Activated T-cell treated with anti-CD3 and anti-CD28 coated beads for 24 hours (primary cell): Measurements from ENCODE around the gene IFNA16.
A peak's percentile ranks its signal among the peaks of the same experiment; 100 is the strongest.
"Not testable (repeated sequence)": the region's sequence is repeated elsewhere in the genome, so short reads cannot be mapped to it uniquely, and the experiment has no call there.

Source experiments
- DNase-seq: peaks from one replicate; pipeline ENCODE4 v3.0.0-alpha.2; 2020; ENCODE audit warnings: low read depth

The IFNA16 gene

DNA sequence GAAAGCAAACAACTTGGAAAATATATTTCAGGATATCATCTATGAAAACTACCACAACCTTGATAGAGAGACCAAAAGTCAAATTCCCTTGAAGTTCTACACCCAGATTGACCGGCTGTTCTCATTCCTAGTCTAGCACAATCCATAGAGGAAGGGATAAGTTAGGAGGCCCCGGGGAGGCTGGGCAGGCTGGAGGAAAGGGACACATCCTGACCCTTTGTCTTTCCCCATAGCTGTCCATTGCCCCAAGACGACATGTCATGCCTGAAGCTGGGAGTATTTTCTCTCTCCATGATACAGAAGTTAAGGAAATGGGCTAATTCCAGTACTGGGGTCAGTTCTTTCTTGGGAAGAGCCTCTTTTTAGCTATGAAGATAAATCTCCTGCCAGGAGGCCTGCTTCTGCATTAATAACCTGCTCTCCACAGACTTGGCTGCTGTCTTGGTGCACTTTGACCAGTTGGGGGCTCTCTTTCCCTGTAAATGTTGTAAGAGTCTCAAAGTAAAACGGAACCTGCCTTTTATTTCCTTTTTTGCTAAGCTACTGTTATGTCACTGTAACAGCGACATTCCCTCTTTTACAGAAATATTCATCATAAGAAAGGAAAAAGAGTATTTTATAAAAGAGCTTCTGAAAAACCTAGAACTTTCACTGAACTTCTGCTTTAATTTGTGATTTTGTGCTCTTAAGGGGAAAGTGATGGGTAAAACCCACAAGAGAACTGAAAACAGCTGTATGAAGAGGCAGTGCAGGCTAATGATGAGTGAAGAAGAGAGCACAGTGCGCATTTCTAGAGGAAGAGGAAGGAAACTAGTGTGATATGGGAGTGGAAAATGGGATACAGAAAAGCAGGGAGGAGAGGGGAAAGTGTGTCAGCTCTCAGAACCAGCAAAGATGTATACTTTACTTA lies 22.0 kb downstream of the IFNA16 start:
- DNase-seq = peak; percentile 18

DNA sequence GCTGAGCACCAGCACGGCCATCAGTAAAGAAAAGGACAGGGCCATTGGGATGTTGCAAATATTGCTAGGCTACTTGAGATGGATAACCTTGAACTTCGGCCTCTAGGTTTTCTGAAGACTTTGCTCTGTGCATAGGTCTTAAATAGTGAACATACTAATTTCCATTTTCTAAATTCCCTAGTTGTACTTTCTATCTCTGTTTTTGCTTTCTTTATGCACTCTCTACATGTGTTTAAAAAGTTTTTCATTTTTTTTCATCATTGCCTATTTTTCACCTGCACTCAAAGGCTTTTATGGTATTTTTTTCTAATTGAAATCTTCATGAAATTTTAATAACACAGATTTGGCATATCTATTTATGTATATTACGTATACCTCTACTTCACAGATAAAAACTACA lies 29.6 kb downstream of the IFNA16 start, which contains the start of gene IFNA4:
IFNA4 (minus strand) TSS at position 101 of the 400 bp plus-strand sequence; CDS start at position 45, 56 bp downstream.
- DNase-seq = not testable (repeated sequence)

DNA sequence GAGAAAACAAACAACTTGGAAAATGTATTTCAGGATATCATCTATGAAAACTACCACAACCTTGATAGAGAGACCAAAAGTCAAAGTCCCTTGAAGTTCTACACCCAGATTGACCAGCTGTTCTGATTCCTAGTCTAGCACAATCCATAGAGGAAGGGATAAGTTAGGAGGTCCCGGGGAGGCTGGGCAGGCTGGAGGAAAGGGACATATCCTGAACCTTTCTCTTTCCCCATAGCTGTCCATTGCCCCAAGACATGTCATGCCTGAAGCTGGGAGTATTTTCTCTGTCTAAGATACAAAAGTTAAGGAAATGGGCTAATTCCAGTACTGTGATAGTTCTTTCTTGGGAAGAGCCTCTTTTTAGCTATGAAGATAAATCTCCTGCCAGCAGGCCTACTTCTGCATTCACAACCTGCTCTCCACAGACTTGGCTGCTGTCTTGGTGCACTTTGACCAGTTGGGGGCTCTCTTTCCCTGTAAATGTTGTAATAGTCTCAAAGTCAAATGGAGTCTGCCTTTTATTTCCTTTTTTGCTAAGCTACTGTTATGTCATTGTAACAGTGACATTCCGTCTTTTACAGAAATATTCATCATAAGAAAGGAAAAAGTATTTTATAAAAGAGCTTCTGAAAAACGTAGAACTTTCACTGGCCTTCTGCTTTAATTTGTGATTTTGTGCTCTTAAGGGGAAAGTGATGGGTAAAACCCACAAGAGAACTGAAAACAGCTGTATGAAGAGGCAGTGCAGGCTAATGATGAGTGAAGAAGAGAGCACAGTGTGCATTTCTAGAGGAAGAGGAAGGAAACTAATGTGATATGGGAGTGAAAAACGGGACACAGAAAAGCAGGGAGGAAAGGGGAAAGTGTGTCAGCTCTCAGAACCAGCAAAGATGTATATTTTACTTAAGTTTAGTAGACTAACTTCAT lies 34.0 kb downstream of the IFNA16 start:
- DNase-seq = peak; percentile 7

DNA sequence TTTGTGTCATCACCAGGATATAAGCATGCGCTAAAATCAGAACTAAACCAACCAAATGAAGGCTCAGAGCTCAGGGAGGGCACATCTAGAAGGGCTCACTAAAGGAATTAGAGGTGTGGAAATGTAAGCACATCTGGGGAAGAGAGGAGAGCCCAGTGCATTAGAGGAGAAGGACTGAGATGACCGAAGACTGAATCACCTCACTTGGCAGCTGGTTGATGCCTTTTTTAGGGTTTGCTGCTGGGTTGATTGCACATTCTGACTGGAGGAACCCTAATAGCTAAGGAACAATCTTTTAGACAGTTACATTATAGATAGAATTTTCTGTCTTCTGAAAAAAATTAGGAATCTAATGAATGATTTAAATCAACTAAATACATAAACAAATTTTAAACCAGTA lies 42.4 kb downstream of the IFNA16 start:
- no peak for DNase-seq

DNA sequence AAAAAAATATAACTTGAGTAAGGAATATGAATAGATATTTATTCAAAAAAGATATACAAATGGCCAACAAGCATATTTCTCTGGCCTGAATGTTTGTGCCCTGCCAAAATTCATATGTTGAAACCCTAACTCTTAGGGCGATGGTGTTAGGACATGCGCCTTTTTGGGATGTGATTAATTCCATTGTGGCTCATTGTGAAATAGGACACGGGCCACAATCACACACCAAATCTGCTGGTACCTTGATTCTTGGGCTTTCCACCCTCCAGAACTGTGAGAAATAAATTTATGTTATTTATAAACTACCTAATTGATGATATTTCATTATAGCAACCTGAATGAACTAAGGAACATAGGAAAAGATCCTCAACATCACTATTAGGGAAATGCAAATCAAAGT lies 45.0 kb downstream of the IFNA16 start:
- DNase-seq = no peak

DNA sequence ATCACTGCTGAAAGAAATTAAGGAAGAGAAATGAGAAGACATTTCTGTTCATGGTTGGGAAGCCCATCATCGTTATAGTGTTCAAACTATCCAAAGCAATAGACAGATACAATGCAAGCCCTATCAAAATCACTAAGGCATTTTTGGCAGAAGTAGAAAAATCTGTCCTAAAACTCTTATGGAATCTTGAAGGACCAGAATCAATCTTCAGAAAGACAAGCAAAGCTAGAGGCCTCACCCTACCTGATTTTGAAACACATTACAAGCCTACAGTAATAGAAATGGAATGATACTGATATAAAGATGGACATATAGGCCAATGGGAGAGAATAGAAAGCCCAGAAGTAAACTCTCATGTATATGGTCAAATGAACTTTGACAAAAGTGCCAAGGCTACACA lies 45.8 kb downstream of the IFNA16 start:
- DNase-seq = no peak

DNA sequence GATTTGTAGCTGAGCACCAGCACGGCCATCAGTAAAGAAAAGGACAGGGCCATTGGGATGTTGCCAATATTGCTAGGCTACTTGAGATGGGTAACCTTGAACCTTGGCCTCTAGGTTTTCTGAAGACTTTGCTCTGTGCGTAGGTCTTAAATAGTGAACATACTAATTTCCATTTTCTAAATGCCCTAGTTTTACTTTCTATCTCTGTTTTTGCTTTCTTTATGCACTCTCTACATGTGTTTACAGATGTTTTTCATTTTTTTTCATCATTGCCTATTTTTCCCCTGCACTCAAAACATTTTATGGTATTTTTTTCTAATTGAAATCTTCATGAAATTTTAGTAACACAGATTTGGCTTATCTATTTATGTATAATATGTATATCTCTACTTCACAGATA lies 50.6 kb downstream of the IFNA16 start, which contains the start of gene IFNA21:
IFNA21 (minus strand) TSS at position 101 of the 400 bp plus-strand sequence; CDS start at position 53, 48 bp downstream.
- DNase-seq = not testable (repeated sequence)
